Hepatocyte (in vitro differentiated cells): Measurements from ENCODE around the gene NFAT5.

Experiments used
- EZH2phosphoT487 ChIP-seq: fragments of 200-600 bp; sonication (generic); IDR thresholded peaks from one replicate; pipeline ENCODE4 v1.6.1; 2018; ENCODE audit warnings: antibody characterized with exemption, mild to moderate bottlenecking, low read depth, moderate library complexity; ENCODE audit not compliant: unreplicated experiment, severe bottlenecking
- TF ChIP-seq, protein P1 (sequence below): fragments of 200-600 bp; sonication (generic); IDR thresholded peaks from 2 replicates; pipeline ENCODE4 v1.5.1; 2016; ENCODE audit warnings: antibody characterized with exemption, mild to moderate bottlenecking; ENCODE audit not compliant: poor library complexity

DNA sequence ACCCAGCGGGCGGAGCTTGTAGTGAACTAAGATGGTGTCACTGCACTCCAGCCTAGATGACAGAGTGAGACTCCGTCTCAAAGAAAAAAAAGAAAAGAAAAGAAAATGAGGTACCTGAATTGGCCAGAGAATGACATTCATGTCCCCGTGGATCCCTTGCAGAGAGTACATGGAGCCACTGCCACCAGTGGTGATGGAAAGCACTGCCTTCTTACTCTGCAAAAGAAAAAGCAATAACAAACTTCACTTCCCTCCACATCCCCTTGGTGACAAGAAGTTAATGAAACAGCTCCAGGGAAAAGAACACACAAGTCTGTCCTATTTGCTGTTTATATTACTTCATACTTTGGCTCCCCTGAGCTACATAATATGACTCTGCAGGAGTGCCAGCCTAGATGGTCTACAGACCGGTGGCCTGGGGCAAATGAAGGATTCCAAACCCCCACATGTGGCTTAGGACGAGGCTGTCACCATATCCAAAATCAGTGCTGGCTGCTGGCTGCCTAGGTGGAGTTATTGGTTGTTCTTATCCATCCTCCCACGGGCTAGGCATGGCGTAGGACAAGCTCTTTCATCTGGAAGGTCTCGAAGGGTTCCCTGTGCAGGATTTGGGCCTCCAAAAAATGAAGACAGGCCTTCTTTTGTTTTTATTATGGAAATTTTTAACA is 147.3 kb downstream of the NFAT5 start:
- TF ChIP-seq, protein P1, sequence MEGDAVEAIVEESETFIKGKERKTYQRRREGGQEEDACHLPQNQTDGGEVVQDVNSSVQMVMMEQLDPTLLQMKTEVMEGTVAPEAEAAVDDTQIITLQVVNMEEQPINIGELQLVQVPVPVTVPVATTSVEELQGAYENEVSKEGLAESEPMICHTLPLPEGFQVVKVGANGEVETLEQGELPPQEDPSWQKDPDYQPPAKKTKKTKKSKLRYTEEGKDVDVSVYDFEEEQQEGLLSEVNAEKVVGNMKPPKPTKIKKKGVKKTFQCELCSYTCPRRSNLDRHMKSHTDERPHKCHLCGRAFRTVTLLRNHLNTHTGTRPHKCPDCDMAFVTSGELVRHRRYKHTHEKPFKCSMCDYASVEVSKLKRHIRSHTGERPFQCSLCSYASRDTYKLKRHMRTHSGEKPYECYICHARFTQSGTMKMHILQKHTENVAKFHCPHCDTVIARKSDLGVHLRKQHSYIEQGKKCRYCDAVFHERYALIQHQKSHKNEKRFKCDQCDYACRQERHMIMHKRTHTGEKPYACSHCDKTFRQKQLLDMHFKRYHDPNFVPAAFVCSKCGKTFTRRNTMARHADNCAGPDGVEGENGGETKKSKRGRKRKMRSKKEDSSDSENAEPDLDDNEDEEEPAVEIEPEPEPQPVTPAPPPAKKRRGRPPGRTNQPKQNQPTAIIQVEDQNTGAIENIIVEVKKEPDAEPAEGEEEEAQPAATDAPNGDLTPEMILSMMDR, result no peak
- TF ChIP-seq EZH2phosphoT487, result no peak
